Transverse colon (tissue), 4 donors: ENCODE measurements around the gene XXYLT1. TPM values are rescaled to one million over a fixed set of nuclear protein-coding genes. Genes with fewer than 3 reads are reported as not detected.
A peak's percentile ranks its signal among the peaks of the same experiment; 100 is the strongest.

Experiments used
- DNase-seq: peaks from one replicate; pipeline ENCODE4 v3.0.0-alpha.2; 2019
- H3K27ac ChIP-seq, 4 donors: fragments of 200-600 bp; sonication (generic); 2 replicates each; pipeline ENCODE4 v1.5.1; 2016 to 2018; ENCODE audit warnings: inconsistent platforms in 4 of 4
- H3K27me3 ChIP-seq: fragments of 200-600 bp; sonication (generic); 2 replicates; pipeline ENCODE4 v1.5.1; 2017; ENCODE audit warnings: inconsistent platforms
- H3K36me3 ChIP-seq, 4 donors: fragments of 200-600 bp; sonication (generic); 2 replicates each; pipeline ENCODE4 v1.5.1; 2017 to 2019; ENCODE audit warnings: inconsistent platforms in 4 of 4
- H3K4me1 ChIP-seq, 4 donors: fragments of 200-600 bp; sonication (generic); 2 replicates each; pipeline ENCODE4 v1.5.1; 2017 to 2020; ENCODE audit warnings: inconsistent platforms in 4 of 4
- H3K4me3 ChIP-seq, 4 donors: fragments of 200-600 bp; sonication (generic); 1 replicate in 1 of 4; 2 replicates in 3 of 4; pipeline versions ENCODE4 v1.5.1 to v1.6.1; 2017 to 2019; ENCODE audit warnings: inconsistent platforms in 4 of 4
- H3K9me3 ChIP-seq, 2 donors: fragments of 200-600 bp; sonication (generic); 2 replicates each; pipeline ENCODE4 v1.5.1; 2017 to 2019; ENCODE audit warnings: inconsistent platforms in 2 of 2
- EP300 ChIP-seq: sonication (generic); formaldehyde crosslinking; IDR thresholded peaks from one replicate; pipeline ENCODE4 v1.6.1; 2017; ENCODE audit warnings: antibody characterized with exemption, low read depth
- POLR2A ChIP-seq: fragments of 450-650 bp; IDR thresholded peaks from one replicate; pipeline ENCODE4 v1.6.1; 2016; ENCODE audit warnings: antibody characterized with exemption, mild to moderate bottlenecking, moderate library complexity
- POLR2AphosphoS5 ChIP-seq, 3 donors: sonication (generic); formaldehyde crosslinking; IDR thresholded peaks; one replicate each; pipeline ENCODE4 v1.6.1; 2016; ENCODE audit warnings: antibody characterized with exemption in 3 of 3
- WGBS, 2 donors: methylation state at CpG; one replicate each; pipeline ENCODE4 v1.1.5; 2018; ENCODE audit warnings: low coverage in 1 of 2; 5-methylcytosine and 5-hydroxymethylcytosine counted together
- in situ Hi-C, 4 donors: fragments of 200-750 bp; cut with MboI; loops; one replicate each; pipeline versions ENCODE4 v1.15.0 to v1.15.1; 2017; ENCODE audit warnings: low sequenced_read_pairs in 3 of 4, low pct_ligation_motif_present in 1 of 4, low pct_unique_long_range_greater_than_20kb in 1 of 4
- intact Hi-C: fragments of 100-400 bp; cut with DNase I; formaldehyde crosslinking; loops from one replicate; pipeline ENCODE4 v1.15.1; 2023; ENCODE audit warnings: low total_unique reads
- total RNA-seq, 4 donors: library from RNA; depleted of rRNA; stranded (reverse); fragments of >200 nt; gene quantifications; one replicate each; pipeline ENCODE4 v1.1.0, GENCODE V29; 2016
- TF ChIP-seq, protein P1 (sequence below), 5 experiments: fragments of 200-600 bp in 3 of 5; fragments of 450-650 bp in 2 of 5; sonication (generic) in 3 of 5; IDR thresholded peaks; 1 replicate in 2 of 5; 2 replicates in 3 of 5; pipeline ENCODE4 v1.5.1; 2016 to 2017; ENCODE audit warnings: antibody characterized with exemption in 5 of 5, inconsistent platforms in 3 of 5, mild to moderate bottlenecking in 2 of 5, moderate library complexity in 1 of 5

The XXYLT1 gene
- total RNA-seq, 4 donors from 2014 or later: 3.0 to 10.0 (median 5.9) TPM

DNA sequence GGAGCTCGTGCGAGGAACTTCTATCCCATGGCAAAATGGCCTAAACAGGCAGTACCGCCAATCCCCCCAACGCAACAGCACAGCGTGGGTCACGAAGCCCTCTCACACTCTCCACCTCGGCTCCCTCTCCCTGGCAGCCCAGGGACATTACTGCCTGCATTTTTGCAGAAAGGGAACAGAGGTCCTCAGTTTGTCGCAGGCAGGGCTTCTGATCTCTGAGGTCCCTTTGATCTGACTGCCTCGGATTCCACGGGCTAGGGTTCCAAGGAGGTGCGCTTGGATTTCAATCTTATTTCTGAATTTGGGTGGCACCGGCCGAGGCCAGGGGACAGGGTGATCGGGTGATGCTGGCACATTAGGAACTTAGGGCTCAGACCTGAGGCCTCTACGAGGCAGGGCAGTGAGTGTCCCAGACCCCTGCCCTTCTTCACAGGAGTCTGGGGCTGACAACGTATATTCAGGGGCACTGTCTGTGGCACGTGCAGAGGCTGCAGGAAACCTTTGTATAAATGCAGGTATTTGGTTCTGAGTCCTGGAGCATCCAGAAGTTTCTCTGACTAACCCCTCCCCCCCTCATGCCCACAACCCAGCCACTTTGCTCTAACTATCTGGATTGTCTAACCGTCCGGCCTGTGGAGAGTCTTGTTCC, 197.9 kb downstream of the XXYLT1 start:
- peak; percentile 4 for DNase-seq
- WGBS, 2 donors: 92% methylated on average over 18 of the region's 19 CpGs; no CpG with 5 or more reads in 1 of the 2 donors
- H3K4me3 ChIP-seq: no peak overlapping the region
- no peaks in the 10 kb centered on the region for H3K36me3 ChIP-seq
- no peaks in the 10 kb centered on the region for H3K27me3 ChIP-seq
- TF ChIP-seq, protein P1, sequence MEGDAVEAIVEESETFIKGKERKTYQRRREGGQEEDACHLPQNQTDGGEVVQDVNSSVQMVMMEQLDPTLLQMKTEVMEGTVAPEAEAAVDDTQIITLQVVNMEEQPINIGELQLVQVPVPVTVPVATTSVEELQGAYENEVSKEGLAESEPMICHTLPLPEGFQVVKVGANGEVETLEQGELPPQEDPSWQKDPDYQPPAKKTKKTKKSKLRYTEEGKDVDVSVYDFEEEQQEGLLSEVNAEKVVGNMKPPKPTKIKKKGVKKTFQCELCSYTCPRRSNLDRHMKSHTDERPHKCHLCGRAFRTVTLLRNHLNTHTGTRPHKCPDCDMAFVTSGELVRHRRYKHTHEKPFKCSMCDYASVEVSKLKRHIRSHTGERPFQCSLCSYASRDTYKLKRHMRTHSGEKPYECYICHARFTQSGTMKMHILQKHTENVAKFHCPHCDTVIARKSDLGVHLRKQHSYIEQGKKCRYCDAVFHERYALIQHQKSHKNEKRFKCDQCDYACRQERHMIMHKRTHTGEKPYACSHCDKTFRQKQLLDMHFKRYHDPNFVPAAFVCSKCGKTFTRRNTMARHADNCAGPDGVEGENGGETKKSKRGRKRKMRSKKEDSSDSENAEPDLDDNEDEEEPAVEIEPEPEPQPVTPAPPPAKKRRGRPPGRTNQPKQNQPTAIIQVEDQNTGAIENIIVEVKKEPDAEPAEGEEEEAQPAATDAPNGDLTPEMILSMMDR (IDR thresholded peaks at IDR 0.05): no peak
- TF ChIP-seq POLR2AphosphoS5 (IDR thresholded peaks at IDR 0.05) (no peak), POLR2A (no peak)
- no peaks in the 10 kb centered on the region for H3K9me3 ChIP-seq
- no peaks in the 10 kb centered on the region for H3K4me1 ChIP-seq
- in situ Hi-C loops (no loop called here), intact Hi-C loops (no loop called here)
- H3K27ac ChIP-seq: no peak overlapping the region

DNA sequence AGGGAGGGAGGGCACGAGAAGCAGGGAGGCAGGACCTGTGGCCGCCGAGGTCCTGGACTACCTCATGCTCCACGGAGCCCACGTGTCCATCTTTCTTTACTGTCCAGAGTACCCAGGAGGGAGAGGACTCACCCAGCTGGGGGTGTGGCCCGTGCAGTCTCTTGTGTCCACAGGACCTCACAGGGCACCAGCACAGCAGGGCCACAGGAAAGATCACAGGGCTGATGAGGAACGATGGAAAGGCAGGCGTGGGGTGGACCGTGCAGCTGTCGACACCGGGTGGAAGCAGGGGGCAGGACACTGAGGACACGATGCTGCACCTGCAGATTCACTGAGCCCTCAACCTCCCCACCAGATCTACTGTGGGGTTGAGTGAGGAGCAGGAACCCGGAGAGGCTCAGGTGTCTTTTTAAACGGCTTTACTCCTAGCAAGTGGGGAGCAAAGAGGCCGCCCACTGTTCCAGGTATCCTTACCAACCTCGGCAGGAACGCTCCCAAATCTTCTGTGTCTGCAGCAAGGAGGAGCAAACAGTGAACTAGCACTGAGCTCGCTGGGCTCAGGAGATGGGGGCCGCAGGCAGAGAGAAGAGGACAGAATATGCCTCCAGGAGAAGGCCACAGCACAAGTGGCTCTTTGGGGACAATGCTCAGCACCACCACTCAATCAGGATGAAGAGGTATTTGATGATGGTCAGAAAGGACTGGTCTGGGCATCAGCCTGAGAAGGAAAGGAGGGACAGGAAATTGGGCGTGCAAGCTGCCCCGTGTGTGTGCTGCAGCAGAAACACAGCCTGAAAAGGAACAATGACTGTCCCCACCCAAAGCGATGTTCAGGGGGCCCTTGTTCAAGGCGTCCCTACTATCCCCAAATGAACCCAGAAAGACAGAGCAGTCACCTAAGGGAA, 198.8 kb downstream of the XXYLT1 start:
- no peaks in the 10 kb centered on the region for H3K4me1 ChIP-seq
- no peak overlapping the region for H3K4me3 ChIP-seq
- intact Hi-C loops: no loop called here
- no peaks in the 10 kb centered on the region for H3K36me3 ChIP-seq
- DNase-seq: peak; percentile 3
- H3K9me3 ChIP-seq: no peaks in the 10 kb centered on the region
- TF ChIP-seq, protein P1 (IDR thresholded peaks at IDR 0.05): no peak
- TF ChIP-seq EP300: no peak
- TF ChIP-seq POLR2A: no peak
- WGBS, 2 donors: 90% methylated on average over 23 of the region's 23 CpGs; no CpG with 5 or more reads in 1 of the 2 donors
- no peaks in the 10 kb centered on the region for H3K27me3 ChIP-seq
- in situ Hi-C loops: no loop called here
- no peak overlapping the region for H3K27ac ChIP-seq

DNA sequence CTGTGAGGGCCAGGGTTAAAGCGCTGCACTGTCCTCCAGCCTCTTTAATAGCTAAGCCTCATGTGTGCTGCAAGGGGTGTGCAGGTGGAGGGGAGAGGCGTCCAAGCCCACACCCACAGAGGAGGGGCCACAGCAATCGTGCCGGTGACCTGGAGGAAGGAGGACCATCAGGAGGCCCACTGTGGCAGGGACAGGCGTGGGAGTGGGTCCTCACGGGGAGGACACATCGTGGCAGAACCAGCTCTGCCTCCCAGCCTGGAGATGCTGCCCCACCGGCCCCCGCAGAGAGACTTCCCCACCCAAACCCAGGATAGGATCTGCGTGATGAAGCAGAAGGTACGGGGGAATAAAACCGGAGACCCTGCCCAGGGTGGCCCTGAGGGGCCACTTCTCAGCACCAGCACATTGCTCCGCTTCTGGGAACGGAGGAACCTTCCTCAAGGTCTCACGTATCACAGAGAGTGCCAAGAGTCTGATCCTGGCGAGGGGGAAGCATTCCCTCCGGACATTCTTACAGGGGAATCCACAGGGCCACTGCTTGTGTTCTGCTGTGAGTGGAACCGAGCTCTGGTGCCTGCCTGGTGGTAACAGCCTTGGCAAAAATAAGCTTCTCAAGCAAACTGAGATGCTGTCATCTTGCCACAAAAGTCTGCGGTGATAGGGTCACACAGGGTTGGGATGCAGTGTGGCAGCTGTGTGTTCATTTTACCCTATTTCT, 199.8 kb downstream of the XXYLT1 start:
- H3K36me3 ChIP-seq: no peaks in the 10 kb centered on the region
- intact Hi-C loops: no loop called here
- TF ChIP-seq POLR2A (no peak), EP300 (no peak), POLR2AphosphoS5 (IDR thresholded peaks at IDR 0.05) (no peak)
- TF ChIP-seq, protein P1 (IDR thresholded peaks at IDR 0.05): no peak
- WGBS, 2 donors: 92 to 100% methylated on average over 2 to 19 of the region's 19 CpGs
- no peak overlapping the region for H3K4me3 ChIP-seq
- in situ Hi-C loops: no loop called here
- peak; percentile 5 for DNase-seq
- no peaks in the 10 kb centered on the region for H3K27me3 ChIP-seq
- H3K9me3 ChIP-seq: no peaks in the 10 kb centered on the region
- H3K27ac ChIP-seq: no peak overlapping the region
- H3K4me1 ChIP-seq: no peaks in the 10 kb centered on the region

DNA sequence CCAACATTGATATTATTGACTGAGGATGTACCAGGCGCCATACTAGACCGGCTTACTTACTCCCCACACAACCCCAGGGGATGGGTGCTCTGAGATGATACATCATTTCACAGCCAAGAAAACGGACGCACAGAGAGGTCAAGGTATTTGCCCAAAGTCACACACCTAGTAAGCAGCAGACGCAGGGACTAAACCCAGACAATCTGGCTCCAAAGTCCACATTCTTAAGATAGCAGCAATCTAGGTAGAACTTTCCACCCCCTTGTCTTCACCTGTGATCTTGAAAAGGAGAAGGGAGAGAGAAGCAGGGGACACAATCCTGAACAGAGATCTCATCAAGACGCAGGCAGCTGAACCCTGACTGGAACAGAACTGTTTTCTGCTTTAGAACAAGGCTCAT, 200.6 kb downstream of the XXYLT1 start:
- no peaks in the 10 kb centered on the region for H3K36me3 ChIP-seq
- no peaks in the 10 kb centered on the region for H3K4me1 ChIP-seq
- 69% methylated on average over 6 of the region's 6 CpGs; no CpG with 5 or more reads in 1 of the 2 donors for WGBS, 2 donors
- no peak for TF ChIP-seq POLR2AphosphoS5 (IDR thresholded peaks at IDR 0.05)
- TF ChIP-seq EP300: no peak
- TF ChIP-seq, protein P1 (IDR thresholded peaks at IDR 0.05): no peak
- no peak for TF ChIP-seq POLR2A
- DNase-seq: peak; percentile 7
- no peaks in the 10 kb centered on the region for H3K27me3 ChIP-seq
- H3K27ac ChIP-seq: no peak overlapping the region
- in situ Hi-C loops: no loop called here
- no peaks in the 10 kb centered on the region for H3K9me3 ChIP-seq
- H3K4me3 ChIP-seq: no peak overlapping the region
- intact Hi-C loops: no loop called here
